ENCODE data around the gene THSD4.
"Not testable (repeated sequence)": the region's sequence is repeated elsewhere in the genome, so short reads cannot be mapped to it uniquely, and the experiment has no call there.

THSD4 gene

GRCh38 chr15:71437919-71438318 is 322.6 kb downstream of the THSD4 start:
- no peak for DNase-seq

- DNase-seq, result not testable (repeated sequence)
Measured at GRCh38 chr15:71439478-71439877, 324.2 kb downstream of the THSD4 start.

GRCh38 chr15:71440489-71441110 is 325.3 kb downstream of the THSD4 start:
- no peak for DNase-seq

GRCh38 chr15:71443538-71443937 is 328.3 kb downstream of the THSD4 start:
- peak; percentile 72 for DNase-seq

- no peak for DNase-seq
Measured at GRCh38 chr15:71444032-71444810, 328.9 kb downstream of the THSD4 start.

- DNase-seq, result no peak
Measured at GRCh38 chr15:71444866-71445590, 329.8 kb downstream of the THSD4 start.

GRCh38 chr15:71447328-71448250 is 332.3 kb downstream of the THSD4 start:
- no peak for DNase-seq

GRCh38 chr15:71448688-71449114 is 333.4 kb downstream of the THSD4 start:
- DNase-seq, result no peak

GRCh38 chr15:71449363-71449762 is 334.1 kb downstream of the THSD4 start:
- DNase-seq, result no peak

GRCh38 chr15:71449956-71450355 is 334.7 kb downstream of the THSD4 start:
- DNase-seq, result no peak

- no peak for DNase-seq
Measured at GRCh38 chr15:71451130-71451529, 335.9 kb downstream of the THSD4 start.

GRCh38 chr15:71452893-71453292 is 337.6 kb downstream of the THSD4 start:
- no peak for DNase-seq

GRCh38 chr15:71454462-71454996 is 339.3 kb downstream of the THSD4 start:
- DNase-seq, result no peak

- DNase-seq, result no peak
Measured at GRCh38 chr15:71455107-71455506, 339.8 kb downstream of the THSD4 start.

GRCh38 chr15:71455878-71456277 is 340.6 kb downstream of the THSD4 start:
- no peak for DNase-seq

GRCh38 chr15:71456362-71456761 is 341.1 kb downstream of the THSD4 start:
- no peak for DNase-seq

GRCh38 chr15:71456811-71457210 is 341.5 kb downstream of the THSD4 start:
- no peak for DNase-seq

GRCh38 chr15:71458089-71458660 is 342.9 kb downstream of the THSD4 start:
- no peak for DNase-seq

- DNase-seq, result no peak
Measured at GRCh38 chr15:71461748-71462147, 346.5 kb downstream of the THSD4 start.

- no peak for DNase-seq
Measured at GRCh38 chr15:71462638-71463037, 347.4 kb downstream of the THSD4 start.

GRCh38 chr15:71463156-71463665 is 347.9 kb downstream of the THSD4 start:
- no peak for DNase-seq

All from stimulated activated CD8-positive, alpha-beta memory T cell treated with anti-CD3 and anti-CD28 coated beads, Interleukin-4, amount 100 ng/mL, for 48 hours (primary cell).